Stimulated activated CD8-positive, alpha-beta memory T cell treated with anti-CD3 and anti-CD28 coated beads, Interleukin-2, amount 100 ng/mL, for 48 hours (primary cell): Measurements from ENCODE around the gene MAP7D3.
"Not testable (repeated sequence)": the region's sequence is repeated elsewhere in the genome, so short reads cannot be mapped to it uniquely, and the experiment has no call there.

ENCODE experiments used
- DNase-seq, 2 donors: peaks; one replicate each; pipeline ENCODE4 v3.0.0-alpha.2; 2020; ENCODE audit warnings: low read depth in 2 of 2

MAP7D3 gene

GRCh38 chrX:136183172-136183571 lies 68.0 kb downstream of the MAP7D3 start:
- DNase-seq = no peak

GRCh38 chrX:136182414-136182813 lies 68.8 kb downstream of the MAP7D3 start:
- no peak for DNase-seq

GRCh38 chrX:136179133-136179532 lies 72.1 kb downstream of the MAP7D3 start:
- DNase-seq = no peak

GRCh38 chrX:136176399-136176825 lies 74.8 kb downstream of the MAP7D3 start:
- no peak for DNase-seq

- DNase-seq = no peak
These were observed 79.8 kb downstream of the MAP7D3 start for GRCh38 chrX:136171420-136171819.

- no peak for DNase-seq
These were observed 80.9 kb downstream of the MAP7D3 start for GRCh38 chrX:136170139-136170800.

GRCh38 chrX:136168929-136169735 lies 82.1 kb downstream of the MAP7D3 start:
- no peak for DNase-seq

GRCh38 chrX:136167989-136168388 lies 83.2 kb downstream of the MAP7D3 start:
- DNase-seq = not testable (repeated sequence)

- no peak for DNase-seq
These were observed 84.9 kb downstream of the MAP7D3 start for GRCh38 chrX:136166221-136166855.

GRCh38 chrX:136165406-136165805 lies 85.8 kb downstream of the MAP7D3 start:
- DNase-seq = no peak

- no peak for DNase-seq
These were observed 87.5 kb downstream of the MAP7D3 start for GRCh38 chrX:136163689-136164088.
